Common myeloid progenitor, CD34-positive (primary cell): ENCODE data around the gene ASCL3. TPM values are rescaled to one million over a fixed set of nuclear protein-coding genes. Genes with fewer than 3 reads are reported as not detected.
"Not testable (repeated sequence)": the region's sequence is repeated elsewhere in the genome, so short reads cannot be mapped to it uniquely, and the experiment has no call there.

Source experiments
- CTCF ChIA-PET: fragments of 350-600 bp; sonication (Branson Sonifier 250); formaldehyde crosslinking; loops from one replicate; lab custom pipeline; 2021; ENCODE audit warnings: antibody characterized with exemption; lab: Charles Lee
- POLR2A ChIA-PET: fragments of 350-600 bp; sonication (Branson Sonifier 250); formaldehyde crosslinking; loops from one replicate; lab custom pipeline; 2021; ENCODE audit warnings: antibody characterized with exemption; lab: Charles Lee
- DNase-seq, 3 donors: peaks; one replicate each; pipeline versions ENCODE4 v3.0.0 to v3.0.0-alpha.2; 2013
- H3K27ac ChIP-seq, 2 experiments: 1 replicate in 1 of 2; 2 replicates in 1 of 2; pipeline ENCODE4 v1.7.0; 2013; ENCODE audit warnings: inconsistent platforms in 2 of 2, low read length in 2 of 2, mild to moderate bottlenecking in 2 of 2, low read depth in 1 of 2, moderate library complexity in 1 of 2; ENCODE audit not compliant: severe bottlenecking in 2 of 2, insufficient read depth in 1 of 2, poor library complexity in 1 of 2
- H3K27me3 ChIP-seq, 5 experiments: replicated peaks in 2 of 5; 1 replicate in 3 of 5; 2 replicates in 2 of 5; pipeline versions ENCODE4 v1.6.1 to v1.7.0; 2013; ENCODE audit warnings: low read length in 4 of 5, mild to moderate bottlenecking in 2 of 5, moderate library complexity in 2 of 5, inconsistent platforms in 1 of 5; ENCODE audit not compliant: insufficient read depth in 5 of 5, control insufficient read depth in 4 of 5
- H3K36me3 ChIP-seq, 4 experiments: 1 replicate in 2 of 4; 2 replicates in 2 of 4; pipeline versions ENCODE4 v1.6.1 to v1.7.0; 2013; ENCODE audit warnings: low read length in 3 of 4, control low read depth in 1 of 4, mild to moderate bottlenecking in 1 of 4; ENCODE audit not compliant: control insufficient read depth in 4 of 4, insufficient read depth in 4 of 4
- H3K4me1 ChIP-seq, 4 experiments: 1 replicate in 3 of 4; 2 replicates in 1 of 4; pipeline versions ENCODE4 v1.6.1 to v1.7.1; 2013; ENCODE audit warnings: low read length in 3 of 4, mild to moderate bottlenecking in 3 of 4, control low read depth in 1 of 4, inconsistent platforms in 1 of 4, moderate library complexity in 1 of 4; ENCODE audit not compliant: control insufficient read depth in 4 of 4, insufficient read depth in 4 of 4; ENCODE audit errors: control extremely low read depth in 1 of 4
- H3K4me3 ChIP-seq, 7 experiments: 1 replicate in 4 of 7; 2 replicates in 3 of 7; pipeline versions ENCODE4 v1.5.1 to v1.7.0; 2013; ENCODE audit warnings: mild to moderate bottlenecking in 7 of 7, low read length in 6 of 7, moderate library complexity in 6 of 7, inconsistent platforms in 2 of 7, low read depth in 2 of 7, control low read depth in 1 of 7; ENCODE audit not compliant: insufficient read depth in 4 of 7, control insufficient read depth in 1 of 7; ENCODE audit errors: extremely low read depth in 1 of 7
- H3K9me3 ChIP-seq, 5 experiments: 1 replicate in 4 of 5; 2 replicates in 1 of 5; pipeline versions ENCODE4 v1.6.1 to v1.7.1; 2013; ENCODE audit warnings: low read length in 4 of 5, mild to moderate bottlenecking in 2 of 5, inconsistent platforms in 1 of 5, low read depth in 1 of 5, moderate library complexity in 1 of 5; ENCODE audit not compliant: control insufficient read depth in 4 of 5, insufficient read depth in 2 of 5; ENCODE audit errors: control extremely low read depth in 1 of 5
- WGBS: methylation state at CpG from one replicate; pipeline ENCODE4 v1.1.5; 2013; ENCODE audit not compliant: insufficient coverage; 5-methylcytosine and 5-hydroxymethylcytosine counted together
- polyA plus RNA-seq: library from polyadenylated mRNA; unstranded; fragments of 120-200 nt; gene quantifications from one replicate; pipeline ENCODE4 v1.2.1, GENCODE V29; 2013

The ASCL3 gene, protein sequence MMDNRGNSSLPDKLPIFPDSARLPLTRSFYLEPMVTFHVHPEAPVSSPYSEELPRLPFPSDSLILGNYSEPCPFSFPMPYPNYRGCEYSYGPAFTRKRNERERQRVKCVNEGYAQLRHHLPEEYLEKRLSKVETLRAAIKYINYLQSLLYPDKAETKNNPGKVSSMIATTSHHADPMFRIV
- polyA plus RNA-seq: 0.11 TPM

DNA sequence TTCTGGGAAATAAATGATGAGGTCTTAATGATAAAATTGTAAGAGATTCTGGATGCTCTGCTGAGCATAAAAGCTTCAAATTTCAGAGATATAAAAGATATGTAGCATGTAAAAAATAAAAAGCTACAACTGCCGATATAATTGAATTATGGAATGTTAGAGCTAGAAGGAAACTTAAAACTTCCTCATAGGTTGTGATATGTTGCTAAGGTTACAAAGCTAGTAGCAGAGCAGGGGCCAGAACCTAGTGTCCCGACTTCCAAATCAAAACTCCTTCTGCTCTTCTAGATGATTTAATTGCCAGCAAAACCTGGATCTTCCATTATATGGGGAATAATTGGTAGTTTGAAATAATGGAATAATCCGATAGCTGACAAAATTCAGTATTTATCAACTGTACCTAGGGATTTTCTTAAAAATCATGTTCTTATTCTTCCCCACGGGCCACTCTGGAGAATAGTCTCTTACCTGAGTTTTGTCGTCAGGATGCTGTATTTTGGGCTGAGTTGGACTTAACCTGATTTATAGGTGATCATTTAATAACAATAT, at the start of gene ASCL3:
TSS of gene ASCL3 (minus strand) at position 499 of the 549 bp plus-strand sequence. CDS start 4,855 bp downstream, outside the sequence.
- POLR2A ChIA-PET: no interaction called here
- H3K36me3 ChIP-seq: peaks cover 2 to 6% (median 5%) of the 10 kb centered on the region in 4 experiments
- no peaks in the 10 kb centered on the region for H3K4me1 ChIP-seq
- CTCF ChIA-PET: interaction anchor here (1.6 to 2.0 kb wide), 2 partner anchors 17 to 29 kb away, joined by 5 to 11 read pairs; no protein-coding TSS in a partner anchor
- no peaks in the 10 kb centered on the region for H3K9me3 ChIP-seq
- no peak within 1 kb of the TSS for H3K4me3 ChIP-seq
- no peak within 1 kb of the TSS for H3K27ac ChIP-seq
- H3K27me3 ChIP-seq: no peaks in the 10 kb centered on the region
- 100% methylated on average over 1 of the region's 5 CpGs for WGBS
- DNase-seq: no peak

DNA sequence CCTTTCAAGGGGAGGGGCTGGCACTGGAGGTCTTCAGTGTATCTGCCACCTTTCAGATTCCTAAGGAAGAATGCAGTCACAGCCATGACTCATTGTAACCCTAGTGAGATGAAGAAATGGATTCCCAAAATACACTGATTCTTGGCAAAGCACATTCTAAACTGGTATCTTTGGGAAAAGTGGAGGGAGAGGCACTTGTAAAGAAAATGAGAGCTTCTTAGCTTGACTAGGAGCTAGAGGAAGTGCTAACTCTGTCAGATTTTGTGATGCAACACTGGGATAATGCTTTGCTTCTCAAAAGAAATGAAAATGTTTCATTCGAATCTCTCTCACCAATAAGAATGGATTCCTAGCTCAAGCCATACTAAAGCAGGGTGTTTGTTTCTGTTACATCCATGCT, 46.6 kb upstream of the ASCL3 start:
- Histone ChIP-seq H3K27me3 (peaks cover 0 to 3% (median 0%) of the 10 kb centered on the region in 5 experiments), H3K36me3 (no peaks in the 10 kb centered on the region), H3K27ac (no peak overlapping the region), H3K9me3 (no peaks in the 10 kb centered on the region), H3K4me3 (no peak overlapping the region), H3K4me1 (peaks cover 0 to 10% (median 0%) of the 10 kb centered on the region in 4 experiments)
- CTCF ChIA-PET: no interaction called here
- DNase-seq: no peak
- 80% methylated on average over 1 of the region's 1 CpG for WGBS
- POLR2A ChIA-PET: no interaction called here

DNA sequence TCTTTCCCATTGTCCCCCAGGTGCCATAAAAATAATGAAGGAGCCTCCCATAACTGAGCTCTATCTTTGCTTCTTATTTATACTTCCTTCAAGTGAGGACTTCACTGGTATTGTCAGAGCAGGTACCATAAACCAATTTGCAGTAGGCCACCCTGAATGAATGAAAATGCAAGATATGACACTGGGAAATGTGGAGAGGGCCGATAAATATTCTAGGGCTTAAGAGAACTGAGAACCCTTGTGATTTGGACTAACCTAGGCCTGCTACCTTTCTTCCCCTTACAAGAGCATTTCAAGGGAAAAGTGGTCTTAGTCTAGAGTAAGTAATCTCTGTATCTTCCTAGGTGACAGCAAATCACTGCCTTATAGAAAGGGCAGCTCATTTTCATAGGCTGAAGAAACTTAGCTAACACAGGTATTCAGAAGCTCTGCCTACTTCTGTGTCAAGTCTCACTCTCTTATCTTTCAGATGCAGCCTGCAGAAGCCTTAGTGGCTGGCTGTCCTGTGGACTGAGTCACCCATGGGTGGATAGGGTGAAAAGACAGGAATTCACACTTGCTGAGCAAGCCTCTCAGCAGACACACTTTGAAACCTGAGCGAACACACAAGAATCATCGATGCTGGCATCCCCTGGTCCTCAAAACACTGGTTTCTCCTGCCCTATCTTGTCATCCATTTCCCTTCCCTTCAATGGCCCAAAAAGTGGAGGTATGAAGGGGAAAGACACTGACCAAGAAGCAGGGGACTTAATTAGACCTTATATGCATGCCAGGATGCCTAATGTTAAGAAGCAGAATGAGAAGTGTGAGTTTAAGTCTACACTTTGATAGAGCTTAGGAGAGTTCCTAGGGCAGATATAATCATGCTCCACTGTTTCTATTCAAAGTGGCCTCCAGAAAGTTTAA, 45.8 kb upstream of the ASCL3 start:
- Histone ChIP-seq H3K9me3 (no peaks in the 10 kb centered on the region), H3K36me3 (no peaks in the 10 kb centered on the region), H3K27ac (no peak overlapping the region), H3K4me3 (no peak overlapping the region), H3K27me3 (no peaks in the 10 kb centered on the region), H3K4me1 (peaks cover 0 to 10% (median 0%) of the 10 kb centered on the region in 4 experiments)
- WGBS: 100% methylated on average over 2 of the region's 3 CpGs
- POLR2A ChIA-PET: interaction anchor here (0.6 kb wide), 1 partner anchor 13 kb away, joined by 4 read pairs; no protein-coding TSS in a partner anchor
- CTCF ChIA-PET: interaction anchor here (0.6 to 0.8 kb wide), 3 partner anchors 27 to 54 kb away, joined by 3 read pairs; no protein-coding TSS in a partner anchor
- peak in 2 of 3 donors; percentile 22 to 58 for DNase-seq

DNA sequence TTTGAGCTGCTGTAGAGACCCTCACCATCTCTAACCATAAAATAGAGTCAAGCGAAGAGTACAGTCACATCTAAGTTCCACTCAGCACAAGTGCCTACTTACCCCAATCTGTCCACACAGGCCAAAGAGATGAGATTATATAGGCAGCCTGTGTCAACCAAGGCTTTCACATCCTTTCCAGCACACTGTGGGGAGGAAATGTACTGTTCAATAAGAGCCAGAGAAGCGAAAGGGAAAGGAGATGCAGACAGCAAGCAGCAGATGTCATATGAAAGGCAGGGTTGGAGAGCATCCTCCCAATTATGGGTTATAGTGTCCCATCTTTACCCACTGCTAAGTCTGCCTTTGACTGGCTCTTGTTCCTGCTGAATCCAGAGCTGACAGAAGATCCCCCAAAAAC, 44.6 kb upstream of the ASCL3 start:
- no peaks in the 10 kb centered on the region for H3K27me3 ChIP-seq
- ChIA-PET CTCF (interaction anchor here (0.9 to 1.6 kb wide), 3 partner anchors 7 to 19 kb away, joined by 3 to 5 read pairs (median 3); no protein-coding TSS in a partner anchor), POLR2A (no interaction called here)
- DNase-seq: no peak
- no peaks in the 10 kb centered on the region for H3K9me3 ChIP-seq
- H3K36me3 ChIP-seq: no peaks in the 10 kb centered on the region
- WGBS: 100% methylated on average over 2 of the region's 2 CpGs
- H3K4me3 ChIP-seq: no peak overlapping the region
- H3K4me1 ChIP-seq: peaks cover 0 to 10% (median 0%) of the 10 kb centered on the region in 4 experiments
- no peak overlapping the region for H3K27ac ChIP-seq

DNA sequence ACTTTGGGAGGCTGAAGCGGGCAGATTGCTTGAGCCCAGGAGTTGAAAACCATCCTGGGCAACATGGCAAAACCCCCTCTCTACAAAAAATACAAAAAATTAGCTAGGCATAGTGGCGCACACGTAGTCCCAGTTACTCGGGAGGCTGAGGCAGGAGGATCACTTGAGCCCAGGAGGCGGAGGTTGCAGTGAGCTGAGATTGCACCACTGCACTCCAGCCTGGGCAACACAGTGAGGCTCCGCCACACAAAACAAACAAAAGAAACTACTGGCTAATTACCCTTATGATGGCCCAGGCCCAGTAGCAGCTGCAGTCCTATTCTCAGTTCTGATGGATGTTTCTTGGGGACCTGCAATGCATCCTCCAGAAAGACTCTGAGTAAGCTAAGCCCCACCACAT, 44.0 kb upstream of the ASCL3 start:
- H3K27ac ChIP-seq, H3K4me3 ChIP-seq, H3K36me3 ChIP-seq, H3K9me3 ChIP-seq, POLR2A ChIA-PET, H3K27me3 ChIP-seq, DNase-seq, H3K4me1 ChIP-seq: not testable (repeated sequence)
- 97% methylated on average over 6 of the region's 6 CpGs for WGBS
- CTCF ChIA-PET: interaction anchor here (0.9 to 1.6 kb wide), 3 partner anchors 8 to 19 kb away, joined by 3 to 5 read pairs (median 3); no protein-coding TSS in a partner anchor

DNA sequence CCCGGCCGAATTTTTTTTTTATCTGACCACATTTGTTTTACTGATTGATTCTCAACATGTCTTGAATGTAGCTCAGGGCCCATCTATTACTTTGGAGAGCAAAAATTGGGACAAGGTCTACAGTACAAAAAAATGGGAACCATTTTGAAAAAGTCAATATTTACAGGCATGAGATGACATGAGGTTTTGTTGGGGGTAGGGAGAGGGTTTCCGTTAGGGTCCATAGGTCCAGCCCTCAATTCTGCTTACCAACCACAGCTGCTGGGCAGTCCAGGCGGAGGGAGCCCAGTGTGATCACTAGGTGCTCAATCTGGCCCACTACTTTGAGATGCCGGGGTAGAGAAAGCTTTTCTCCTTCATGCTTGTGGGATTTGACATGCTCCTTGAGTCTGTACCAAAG, 42.6 kb upstream of the ASCL3 start:
- H3K4me1 ChIP-seq: peaks cover 0 to 10% (median 0%) of the 10 kb centered on the region in 4 experiments
- POLR2A ChIA-PET: no interaction called here
- H3K36me3 ChIP-seq: no peaks in the 10 kb centered on the region

More for the DNA sequence above, 42.6 kb upstream of the ASCL3 start:
- no peak for DNase-seq
- Histone ChIP-seq H3K4me3 (no peak overlapping the region), H3K27me3 (no peaks in the 10 kb centered on the region), H3K27ac (no peak overlapping the region), H3K9me3 (no peaks in the 10 kb centered on the region)
- CTCF ChIA-PET: interaction anchor here (1.7 kb wide), 1 partner anchor 151 kb away, joined by 6 read pairs; no protein-coding TSS in a partner anchor
- 98% methylated on average over 5 of the region's 5 CpGs for WGBS
